Measurements from ENCODE around the gene UGT2B7. TPM values are rescaled to one million over a fixed set of nuclear protein-coding genes. Genes with fewer than 3 reads are reported as not detected.

UGT2B7 gene
- total RNA-seq, 1 donor from 2014 or later = 0.97 TPM

DNA sequence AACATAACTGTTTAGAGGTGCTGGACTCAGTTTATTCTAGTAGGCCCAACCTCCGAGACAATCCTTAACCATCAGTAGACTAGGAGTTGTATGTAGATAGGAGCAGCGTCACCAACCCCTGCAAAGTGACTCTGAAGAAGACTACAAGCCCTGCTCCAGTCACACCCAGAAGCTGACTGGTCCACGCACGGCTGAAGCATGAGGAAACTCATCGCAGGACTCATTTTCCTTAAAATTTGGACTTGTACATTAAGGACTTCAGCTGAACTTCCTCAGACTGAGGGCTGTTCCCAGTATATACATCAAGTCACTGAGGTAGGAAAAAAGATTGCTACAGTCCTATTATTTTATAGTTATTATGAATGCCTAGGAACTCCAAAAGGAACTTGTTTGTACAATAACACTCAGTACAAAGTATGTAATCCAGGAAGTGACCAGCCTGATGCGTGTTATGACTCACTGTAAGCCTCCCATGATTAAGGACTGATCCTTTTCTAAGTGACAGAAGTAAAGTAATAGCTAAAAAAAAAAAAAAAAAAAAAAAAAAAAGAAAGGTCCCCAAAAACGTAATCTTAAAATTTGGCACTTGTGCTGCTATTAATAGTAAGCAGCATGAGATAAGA, 41.6 kb upstream of the UGT2B7 start:
- no peak for DNase-seq (ENCODE audit: extremely low spot score, unreplicated experiment)
- TF ChIP-seq, protein P1, sequence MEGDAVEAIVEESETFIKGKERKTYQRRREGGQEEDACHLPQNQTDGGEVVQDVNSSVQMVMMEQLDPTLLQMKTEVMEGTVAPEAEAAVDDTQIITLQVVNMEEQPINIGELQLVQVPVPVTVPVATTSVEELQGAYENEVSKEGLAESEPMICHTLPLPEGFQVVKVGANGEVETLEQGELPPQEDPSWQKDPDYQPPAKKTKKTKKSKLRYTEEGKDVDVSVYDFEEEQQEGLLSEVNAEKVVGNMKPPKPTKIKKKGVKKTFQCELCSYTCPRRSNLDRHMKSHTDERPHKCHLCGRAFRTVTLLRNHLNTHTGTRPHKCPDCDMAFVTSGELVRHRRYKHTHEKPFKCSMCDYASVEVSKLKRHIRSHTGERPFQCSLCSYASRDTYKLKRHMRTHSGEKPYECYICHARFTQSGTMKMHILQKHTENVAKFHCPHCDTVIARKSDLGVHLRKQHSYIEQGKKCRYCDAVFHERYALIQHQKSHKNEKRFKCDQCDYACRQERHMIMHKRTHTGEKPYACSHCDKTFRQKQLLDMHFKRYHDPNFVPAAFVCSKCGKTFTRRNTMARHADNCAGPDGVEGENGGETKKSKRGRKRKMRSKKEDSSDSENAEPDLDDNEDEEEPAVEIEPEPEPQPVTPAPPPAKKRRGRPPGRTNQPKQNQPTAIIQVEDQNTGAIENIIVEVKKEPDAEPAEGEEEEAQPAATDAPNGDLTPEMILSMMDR (IDR thresholded peaks at IDR 0.05) = no peak
- peak overlapping the region; percentile 56 for H3K27ac Mint-ChIP-seq (ENCODE audit: unreplicated experiment)

DNA sequence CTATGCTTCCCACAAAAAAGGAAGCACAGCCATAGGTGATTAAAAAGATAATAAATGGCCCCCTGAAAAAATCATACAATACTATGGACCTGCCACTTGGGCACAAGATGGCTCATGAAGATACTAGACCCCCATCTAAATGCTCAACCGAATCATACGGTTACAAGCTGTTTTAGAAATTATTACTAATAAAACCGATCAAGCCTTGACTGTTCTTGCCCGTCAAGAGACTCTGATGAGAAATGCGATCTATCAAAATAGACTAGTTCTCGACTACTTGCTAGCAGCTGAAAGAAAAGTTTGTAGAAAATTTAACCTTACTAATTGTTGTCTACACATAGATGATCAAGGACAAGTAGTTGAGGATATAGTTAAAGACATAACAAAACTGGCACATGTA, 40.1 kb upstream of the UGT2B7 start:
- peaks cover 23% of the 10 kb centered on the region for H3K4me1 Mint-ChIP-seq (ENCODE audit: unreplicated experiment)
- no peaks in the 10 kb centered on the region for H3K9me3 Mint-ChIP-seq (ENCODE audit: unreplicated experiment)
- no peaks in the 10 kb centered on the region for H3K36me3 Mint-ChIP-seq (ENCODE audit: unreplicated experiment)
- no peak for DNase-seq (ENCODE audit: extremely low spot score, unreplicated experiment)
- no peaks in the 10 kb centered on the region for H3K27me3 Mint-ChIP-seq (ENCODE audit: unreplicated experiment)
- no peak overlapping the region for H3K27ac Mint-ChIP-seq (ENCODE audit: unreplicated experiment)
- H3K4me3 Mint-ChIP-seq (ENCODE audit: unreplicated experiment) = no peak overlapping the region
- TF ChIP-seq, protein P1 (IDR thresholded peaks at IDR 0.05) = no peak

More for the DNA sequence above, 41.6 kb upstream of the UGT2B7 start:
- Mint-ChIP-seq H3K4me1 (ENCODE audit: unreplicated experiment) (peaks cover 28% of the 10 kb centered on the region), H3K4me3 (ENCODE audit: unreplicated experiment) (no peak overlapping the region), H3K27me3 (ENCODE audit: unreplicated experiment) (no peaks in the 10 kb centered on the region), H3K9me3 (ENCODE audit: unreplicated experiment) (no peaks in the 10 kb centered on the region), H3K36me3 (ENCODE audit: unreplicated experiment) (no peaks in the 10 kb centered on the region)

DNA sequence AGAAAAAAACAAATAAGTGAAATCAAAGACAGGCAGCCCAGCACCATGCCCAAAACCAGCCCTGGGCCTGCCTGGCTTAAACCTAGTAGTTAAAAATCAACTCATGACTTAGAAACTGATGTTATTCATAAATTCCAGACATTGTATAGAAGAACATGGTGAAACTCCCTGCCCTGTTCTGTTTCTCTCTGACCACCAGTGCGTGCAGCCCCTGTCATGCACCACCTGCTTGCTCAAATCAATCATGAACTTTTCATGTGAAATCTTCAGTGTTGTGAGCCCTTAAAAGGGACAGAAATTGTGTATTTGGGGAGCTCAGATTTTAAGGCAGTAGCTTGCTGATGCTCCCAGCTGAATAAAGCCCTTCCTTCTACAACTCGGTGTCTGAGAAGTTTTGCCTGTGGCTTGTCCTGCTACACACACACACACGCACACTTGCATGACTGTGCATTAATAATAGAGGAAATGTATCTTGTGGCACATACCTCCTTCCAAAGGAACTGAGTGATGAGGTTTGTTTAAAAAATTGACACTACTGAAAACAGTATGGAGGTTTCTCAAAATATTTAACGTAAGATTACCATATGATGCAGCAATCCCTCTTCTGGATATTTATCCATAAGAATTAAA, 39.2 kb upstream of the UGT2B7 start:
- no peak for DNase-seq (ENCODE audit: extremely low spot score, unreplicated experiment)
- TF ChIP-seq, protein P1 (IDR thresholded peaks at IDR 0.05) = no peak
- peaks cover 21% of the 10 kb centered on the region for H3K4me1 Mint-ChIP-seq (ENCODE audit: unreplicated experiment)
- no peaks in the 10 kb centered on the region for H3K9me3 Mint-ChIP-seq (ENCODE audit: unreplicated experiment)
- H3K27me3 Mint-ChIP-seq (ENCODE audit: unreplicated experiment) = no peaks in the 10 kb centered on the region
- no peaks in the 10 kb centered on the region for H3K36me3 Mint-ChIP-seq (ENCODE audit: unreplicated experiment)
- H3K4me3 Mint-ChIP-seq (ENCODE audit: unreplicated experiment) = peak overlapping the region; percentile 50
- H3K27ac Mint-ChIP-seq (ENCODE audit: unreplicated experiment) = peak overlapping the region; percentile 72

DNA sequence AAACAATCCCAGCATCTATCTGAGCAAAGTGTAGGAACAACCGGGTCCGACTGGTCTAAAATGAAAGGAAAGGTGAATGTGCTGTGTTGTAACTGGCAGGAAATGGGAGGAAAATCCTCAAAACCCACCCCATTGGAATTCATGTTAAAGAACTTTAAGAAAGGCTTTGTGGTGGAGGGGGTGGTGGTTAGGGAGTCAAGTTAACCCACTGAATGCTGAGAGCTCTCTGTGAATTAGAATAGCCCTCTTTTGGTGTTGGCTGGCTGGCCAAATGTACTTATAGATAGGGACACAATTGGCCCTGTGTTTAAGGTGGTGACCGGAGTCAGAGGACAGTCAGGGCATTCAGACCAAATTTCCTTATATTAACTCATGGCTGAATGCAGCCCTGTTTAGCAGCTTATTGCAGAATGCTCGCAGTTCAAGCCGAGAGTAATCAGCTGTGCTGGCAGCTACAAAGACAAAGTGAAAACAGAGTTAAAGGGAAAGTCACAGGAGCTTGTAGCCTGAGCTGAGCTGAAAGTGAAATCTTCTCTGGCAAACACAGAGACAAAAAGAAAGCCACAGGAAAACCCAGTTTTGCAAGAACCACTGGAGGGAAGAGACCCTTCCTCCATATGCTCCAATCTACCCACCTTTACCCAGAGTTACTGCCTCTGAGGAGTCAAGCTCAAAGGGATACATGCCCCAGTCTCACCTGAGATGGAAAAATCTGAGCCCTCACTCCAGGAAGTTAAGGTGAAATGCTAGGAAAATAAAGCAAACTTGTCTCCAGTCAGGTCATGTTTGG, 38.5 kb upstream of the UGT2B7 start:
- no peak for DNase-seq (ENCODE audit: extremely low spot score, unreplicated experiment)
- no peaks in the 10 kb centered on the region for H3K36me3 Mint-ChIP-seq (ENCODE audit: unreplicated experiment)
- H3K9me3 Mint-ChIP-seq (ENCODE audit: unreplicated experiment) = no peaks in the 10 kb centered on the region
- peak overlapping the region; percentile 50 for H3K4me3 Mint-ChIP-seq (ENCODE audit: unreplicated experiment)
- H3K27me3 Mint-ChIP-seq (ENCODE audit: unreplicated experiment) = no peaks in the 10 kb centered on the region
- peak overlapping the region; percentile 72 for H3K27ac Mint-ChIP-seq (ENCODE audit: unreplicated experiment)
- H3K4me1 Mint-ChIP-seq (ENCODE audit: unreplicated experiment) = peaks cover 21% of the 10 kb centered on the region
- TF ChIP-seq, protein P1 (IDR thresholded peaks at IDR 0.05) = no peak

All from osteocyte (in vitro differentiated cells).